Occipital lobe (tissue), 2 donors: Measurements from ENCODE around the gene CAMSAP1. TPM values are rescaled to one million over a fixed set of nuclear protein-coding genes. Genes with fewer than 3 reads are reported as not detected.

Source experiments
- DNase-seq: peaks from one replicate; lab custom pipeline; 2025; lab: John Stamatoyannopoulos, UW
- total RNA-seq: library from RNA; depleted of rRNA; stranded (reverse); fragments of >200 nt; gene quantifications from one replicate; pipeline ENCODE4 v1.2.3, GENCODE V29; 2014

Gene CAMSAP1
- total RNA-seq, 1 donor from 2014 or later: 128 TPM

DNA sequence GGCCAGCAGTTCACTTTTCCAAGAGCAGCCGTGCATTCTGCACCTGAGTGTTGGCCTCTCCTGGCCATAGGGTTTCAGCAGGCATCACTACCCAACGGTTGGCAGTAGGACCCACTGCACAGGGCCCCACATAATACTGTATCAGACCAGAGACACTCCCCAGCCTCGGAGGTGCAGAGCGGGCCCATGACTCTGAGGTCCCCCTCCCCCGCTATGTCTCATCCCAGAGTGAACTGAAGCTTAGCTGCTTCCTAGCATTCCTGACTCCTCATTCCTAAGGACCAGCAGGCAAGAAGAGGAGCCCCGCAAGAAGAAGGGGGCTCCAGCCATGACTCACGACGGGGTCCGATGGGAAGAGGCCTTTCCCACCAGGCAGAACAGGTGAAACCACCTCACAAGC lies 67.2 kb downstream of the CAMSAP1 start:
- DNase-seq: no peak

DNA sequence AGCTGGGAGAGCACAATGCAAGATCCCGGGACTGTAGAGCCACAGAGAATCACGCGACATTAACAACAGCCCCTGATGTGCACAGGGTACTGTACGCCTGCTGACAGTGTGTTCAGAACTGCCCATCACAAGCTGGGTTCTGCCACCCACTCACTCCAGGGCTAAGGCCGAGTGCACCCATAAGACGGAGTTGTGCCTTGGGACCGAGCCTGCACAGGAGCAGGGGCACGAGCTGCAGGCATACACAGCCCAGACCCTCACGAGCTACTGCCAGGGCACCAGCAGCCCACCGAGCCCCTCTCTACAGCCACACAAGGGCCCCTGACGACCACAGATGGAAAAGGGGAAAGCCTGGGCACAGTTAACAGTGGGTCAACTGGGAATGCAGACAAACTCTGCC lies 67.8 kb downstream of the CAMSAP1 start:
- DNase-seq: no peak

DNA sequence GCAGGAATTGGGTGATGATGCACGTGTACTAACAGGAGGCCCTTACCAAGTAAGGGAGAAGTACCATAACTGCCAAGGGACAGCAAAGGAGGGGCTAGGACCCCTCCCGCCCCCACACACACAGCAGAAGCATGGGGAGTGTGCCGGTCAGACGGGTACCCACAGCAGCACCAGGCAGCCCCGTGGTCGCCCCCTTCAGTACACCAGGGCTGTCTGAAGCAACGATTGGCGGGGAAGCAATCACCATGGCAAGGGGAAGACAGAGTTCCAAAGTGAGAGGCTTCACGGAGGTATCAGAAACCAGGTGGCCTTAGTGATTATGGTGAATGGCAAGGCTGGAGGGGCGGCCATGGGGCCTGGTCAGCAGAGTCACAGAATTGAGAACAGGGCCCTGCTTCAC lies 72.2 kb downstream of the CAMSAP1 start:
- DNase-seq: no peak

DNA sequence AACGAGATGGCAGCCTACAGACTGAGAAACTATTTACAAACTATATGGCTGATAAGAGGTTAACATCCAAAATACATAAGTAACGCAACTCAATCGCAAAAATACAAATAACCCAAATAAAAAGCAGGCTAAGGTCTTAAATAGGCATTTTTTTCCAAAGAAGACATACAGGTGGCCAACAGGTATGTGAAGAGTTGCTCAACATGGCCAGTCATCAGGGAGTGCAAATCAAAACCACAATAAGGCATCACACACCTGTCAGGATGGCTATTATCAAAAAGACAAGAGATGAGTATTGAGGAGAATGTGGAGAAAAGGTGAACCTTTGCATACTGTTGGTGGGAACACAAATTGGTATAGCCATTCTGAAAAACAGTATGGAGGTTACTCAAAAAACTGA lies 73.5 kb downstream of the CAMSAP1 start:
- no peak for DNase-seq

DNA sequence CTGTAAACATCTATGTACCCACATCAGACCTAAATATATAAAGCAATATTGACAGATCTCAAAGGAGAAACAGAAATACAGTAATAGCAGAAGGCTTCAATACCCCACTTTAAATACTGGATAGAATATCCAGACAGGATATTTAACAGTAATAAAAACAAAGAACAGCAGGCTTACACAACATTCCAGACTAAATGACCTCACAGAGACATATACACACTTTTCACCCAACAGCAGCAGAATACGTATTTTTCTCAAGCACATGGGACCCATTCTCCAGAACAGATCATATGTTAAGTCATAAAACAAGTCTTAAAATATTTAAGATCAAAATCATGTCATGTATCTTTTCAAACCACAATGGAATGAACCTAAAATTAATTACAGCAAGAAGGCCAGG lies 76.8 kb downstream of the CAMSAP1 start:
- DNase-seq: no peak

DNA sequence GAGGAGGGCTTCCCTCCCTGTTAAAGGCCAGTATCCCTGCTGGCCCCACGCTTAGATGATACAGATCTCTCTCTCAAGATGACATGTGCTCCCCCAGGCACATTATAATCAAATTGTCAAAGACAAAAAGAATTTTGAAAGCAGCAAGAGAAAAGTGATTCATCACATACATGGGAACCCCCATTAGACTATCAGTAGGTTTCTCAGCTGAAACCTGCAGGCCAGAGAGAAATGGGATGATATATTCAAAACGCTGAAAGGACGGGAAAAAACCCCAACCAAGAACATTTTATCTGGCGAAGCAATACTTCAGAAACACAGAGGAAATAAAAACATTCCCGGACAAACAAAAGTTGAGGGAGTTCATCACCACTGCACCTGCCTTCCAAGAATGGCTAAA lies 78.7 kb downstream of the CAMSAP1 start:
- DNase-seq: no peak

DNA sequence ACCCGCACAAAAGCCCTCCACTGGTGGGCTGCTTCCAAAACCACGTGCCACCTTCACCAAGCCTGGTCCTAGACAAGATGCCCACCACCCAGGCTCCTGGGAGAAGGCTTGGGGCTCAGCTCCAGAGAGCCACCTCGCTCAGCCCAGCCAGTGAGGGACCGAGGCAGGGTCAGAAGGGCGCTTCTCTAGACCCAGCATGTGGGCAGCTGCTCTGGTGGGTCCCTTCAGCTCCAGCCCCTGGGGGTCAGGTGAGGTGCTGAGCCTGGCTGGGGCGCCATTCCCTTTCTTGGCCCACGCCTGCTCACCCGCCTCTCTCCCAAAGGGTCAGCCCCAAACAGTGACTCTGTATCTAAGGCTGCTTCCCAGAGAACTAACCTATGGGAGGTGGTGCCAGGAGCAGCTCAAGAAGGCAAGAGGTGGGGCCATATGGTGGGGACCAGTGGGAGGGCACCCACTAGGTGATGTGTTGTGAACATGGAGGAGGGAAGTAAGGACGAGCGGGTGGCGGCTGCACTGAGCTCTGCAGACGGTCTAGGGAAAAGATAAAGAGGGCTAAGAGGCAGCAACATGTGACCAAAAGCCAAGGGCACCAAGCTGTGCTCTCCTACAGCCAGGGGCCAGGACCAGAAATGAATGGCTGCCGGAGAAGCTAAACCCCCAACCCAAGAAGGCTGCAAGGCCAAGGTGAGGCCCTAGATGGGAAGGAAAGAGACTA lies 79.3 kb downstream of the CAMSAP1 start:
- DNase-seq: no peak

GRCh38 chr9:135827301-135827700 lies 80.0 kb downstream of the CAMSAP1 start:
- DNase-seq: no peak

- DNase-seq: no peak
Measured at GRCh38 chr9:135826188-135826545, 81.2 kb downstream of the CAMSAP1 start.

DNA sequence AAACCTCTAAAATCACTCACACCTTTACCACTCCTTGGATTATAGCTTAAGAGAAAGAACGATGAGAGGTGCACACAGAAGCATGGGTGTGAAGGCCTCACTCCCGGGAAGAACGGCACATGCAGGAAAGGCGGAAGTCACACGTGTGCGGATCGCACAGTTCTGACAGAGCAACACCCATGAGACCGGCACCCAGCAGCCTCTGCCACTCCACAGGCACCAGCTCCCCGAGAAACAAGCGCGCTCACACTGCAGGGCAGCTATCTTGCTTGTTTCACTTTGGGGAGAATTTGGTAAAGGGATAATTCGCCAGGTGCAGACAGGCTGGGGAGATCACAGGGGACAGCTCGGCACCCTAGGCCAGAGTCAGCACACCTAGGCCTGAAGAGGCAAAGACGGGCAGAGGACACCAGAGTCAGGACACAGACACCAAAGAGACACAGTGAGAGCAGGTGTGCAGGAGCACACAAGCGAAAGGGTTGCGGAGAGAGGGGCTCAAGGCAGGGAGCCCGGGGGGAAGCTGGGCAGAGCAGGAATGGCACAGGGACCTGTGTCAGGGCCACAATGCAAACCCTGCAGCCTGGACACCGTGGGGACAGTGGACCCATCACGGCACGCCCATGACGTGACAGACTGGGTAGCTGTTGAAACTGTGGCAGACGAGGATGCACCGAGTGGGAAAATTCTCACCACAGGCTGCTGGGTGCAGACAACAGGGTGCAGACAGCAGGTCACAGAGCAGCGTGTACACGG lies 81.7 kb downstream of the CAMSAP1 start:
- DNase-seq: no peak

- DNase-seq: no peak
Measured at GRCh38 chr9:135823036-135823435, 84.3 kb downstream of the CAMSAP1 start.

GRCh38 chr9:135822374-135822755 lies 85.0 kb downstream of the CAMSAP1 start:
- DNase-seq: no peak

DNA sequence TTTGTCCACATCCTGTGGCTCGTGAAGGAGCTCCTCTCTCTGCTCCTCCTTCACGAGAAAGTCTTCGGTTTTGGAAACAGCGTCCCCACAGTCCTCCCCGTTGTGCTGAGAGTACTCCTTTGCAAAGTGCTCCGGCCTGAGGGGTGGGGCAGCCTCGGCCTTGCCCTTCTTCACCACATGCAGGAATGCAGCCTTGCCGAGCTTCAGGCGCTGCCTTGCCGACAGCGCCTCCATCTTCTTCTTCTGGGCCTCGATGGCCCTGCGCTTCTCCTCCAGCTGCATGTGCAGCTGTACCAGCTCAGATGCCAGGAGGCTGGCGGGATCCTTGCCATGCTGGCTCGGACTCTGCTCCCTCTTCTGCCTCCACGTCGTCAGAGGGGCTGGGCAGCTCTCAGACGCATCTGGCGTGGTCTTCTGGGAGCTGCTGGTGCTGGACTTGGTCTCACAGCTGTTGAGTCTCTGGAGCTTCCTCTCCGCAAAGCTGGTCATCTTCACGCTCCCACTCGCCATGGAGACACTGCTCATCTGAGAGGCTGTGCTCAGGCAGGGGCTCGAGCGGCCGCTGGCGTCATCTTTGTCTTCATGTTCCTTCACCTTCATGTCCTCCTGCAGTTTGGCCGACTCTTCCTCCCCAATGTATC lies 85.5 kb downstream of the CAMSAP1 start:
- DNase-seq: no peak

DNA sequence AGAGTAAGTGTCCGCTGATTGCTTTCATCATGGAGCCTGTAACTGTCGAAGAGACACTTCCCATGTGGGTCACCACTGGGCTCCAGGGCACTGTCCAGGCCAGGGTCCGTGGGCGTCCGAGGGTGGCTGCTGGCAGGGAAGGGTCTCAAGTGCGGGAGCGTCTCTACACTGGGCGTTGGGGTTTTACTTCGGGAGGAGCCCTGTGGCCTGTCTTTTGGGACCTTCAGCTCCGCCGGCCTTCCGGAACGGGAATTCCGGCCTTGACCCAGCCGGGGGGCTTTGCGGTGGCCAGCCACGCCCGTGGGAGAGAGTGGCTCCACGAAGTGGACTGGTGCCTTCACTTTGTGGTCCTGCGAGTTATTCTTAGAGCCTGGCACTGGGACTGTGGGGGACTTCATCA lies 86.2 kb downstream of the CAMSAP1 start:
- no peak for DNase-seq

DNA sequence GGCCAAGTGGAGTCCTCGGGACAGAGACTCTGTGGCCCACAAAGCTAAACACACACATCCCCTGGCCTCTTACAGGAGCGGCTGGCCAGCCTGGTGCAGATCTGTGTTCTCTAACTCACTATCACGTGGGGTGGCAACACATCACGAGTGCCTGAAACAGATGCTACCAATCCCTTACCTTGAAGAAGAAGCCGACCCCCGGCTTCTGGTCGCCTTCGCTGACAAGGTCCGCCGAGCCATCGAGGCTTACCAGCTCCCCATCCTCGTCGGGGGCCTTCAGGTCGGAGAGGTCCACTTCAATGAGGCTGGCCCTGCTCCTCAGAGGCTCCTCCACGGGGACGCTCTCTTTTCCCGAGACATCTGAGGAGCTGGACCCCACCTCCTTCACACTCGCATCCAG lies 86.7 kb downstream of the CAMSAP1 start:
- DNase-seq: no peak

DNA sequence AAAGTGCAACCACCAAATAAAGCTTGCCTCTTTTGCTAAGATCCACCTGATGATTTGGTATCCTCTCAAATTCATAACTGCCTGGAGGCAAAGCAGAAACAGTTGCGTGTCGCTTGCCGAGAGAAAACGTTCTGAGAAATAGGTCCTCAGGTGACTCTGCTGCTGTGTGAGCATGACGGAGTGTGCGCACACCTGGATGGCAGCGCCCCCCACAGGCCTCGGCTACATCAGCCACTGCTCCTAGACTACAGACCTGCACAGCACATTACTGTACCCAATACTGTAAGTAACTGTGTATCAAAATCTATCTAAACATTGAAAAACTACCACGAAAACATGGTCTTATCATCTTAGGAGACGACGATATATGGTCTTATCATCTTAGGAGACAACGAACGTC lies 87.4 kb downstream of the CAMSAP1 start:
- DNase-seq: no peak

GRCh38 chr9:135818718-135819475 lies 88.4 kb downstream of the CAMSAP1 start:
- no peak for DNase-seq

GRCh38 chr9:135817951-135818717 lies 89.2 kb downstream of the CAMSAP1 start:
- no peak for DNase-seq

- DNase-seq: no peak
Measured at GRCh38 chr9:135816651-135816970, 90.7 kb downstream of the CAMSAP1 start.

DNA sequence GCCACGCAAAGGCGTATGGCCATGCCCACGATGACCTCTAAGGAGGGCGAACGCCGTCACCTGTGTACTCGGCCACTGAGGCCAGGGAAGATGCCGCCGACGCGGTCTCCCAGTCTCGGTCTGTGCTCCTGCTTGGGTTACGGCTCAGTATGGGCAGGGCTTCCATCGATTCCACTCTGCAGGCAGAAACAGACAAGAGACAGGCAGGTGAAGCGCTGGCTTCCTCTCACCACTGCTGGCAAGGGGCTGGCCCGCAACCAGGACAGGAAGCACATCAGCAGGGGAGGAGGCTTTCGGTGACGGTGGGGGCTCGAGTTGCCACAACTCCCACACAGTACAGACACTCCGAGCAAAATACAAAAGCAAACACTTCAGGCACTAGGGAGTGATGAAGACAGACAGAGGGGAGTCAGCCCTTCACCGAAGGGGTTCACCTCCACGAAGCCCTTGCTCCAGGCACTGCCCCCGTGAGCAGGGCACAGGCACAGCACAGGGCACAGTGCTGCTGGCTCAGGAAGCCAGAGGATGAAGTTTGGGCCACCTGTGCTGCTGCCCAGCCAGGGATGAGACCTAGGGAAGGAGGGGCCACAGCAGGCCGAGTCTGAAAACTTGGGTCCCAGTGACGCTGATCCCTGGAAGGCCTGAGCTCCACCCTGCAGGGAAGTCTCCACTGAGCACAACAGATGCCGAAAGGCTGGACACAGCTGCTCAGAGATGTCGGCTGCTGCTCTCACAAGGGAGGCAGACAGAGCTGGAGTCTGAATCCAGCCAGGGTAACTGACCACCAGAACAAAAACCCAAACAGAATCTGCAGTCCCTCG lies 91.3 kb downstream of the CAMSAP1 start:
- DNase-seq: no peak

DNA sequence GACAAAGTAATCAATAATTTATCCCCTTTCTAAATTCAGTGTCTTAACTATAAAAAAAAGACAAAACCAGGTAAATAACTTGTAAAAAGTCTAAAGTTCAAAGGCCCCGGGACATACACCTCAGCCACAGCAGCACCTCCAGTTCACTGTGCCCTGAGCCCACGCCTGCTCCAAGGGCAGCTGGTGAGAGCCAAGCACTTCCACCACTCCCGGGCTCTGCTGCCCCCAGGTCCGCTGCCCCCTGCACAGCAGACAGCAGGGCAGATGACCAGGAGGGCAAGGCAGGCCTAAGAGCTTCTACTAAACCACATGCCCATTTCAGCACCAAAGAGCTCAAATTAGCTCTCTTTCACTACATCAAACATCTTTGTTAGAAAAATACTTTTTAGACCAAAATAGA lies 91.9 kb downstream of the CAMSAP1 start:
- DNase-seq: no peak
